Measurements from ENCODE around the gene TAF1C. TPM values are rescaled to one million over a fixed set of nuclear protein-coding genes. Genes with fewer than 3 reads are reported as not detected.

TAF1C gene
- total and polyA plus RNA-seq, 10 of the 15 experiments (the other 5 are each of a cell fraction or from before 2014, with no cell fraction given) = 0.98 to 40.1 (median 15.4) TPM

DNA sequence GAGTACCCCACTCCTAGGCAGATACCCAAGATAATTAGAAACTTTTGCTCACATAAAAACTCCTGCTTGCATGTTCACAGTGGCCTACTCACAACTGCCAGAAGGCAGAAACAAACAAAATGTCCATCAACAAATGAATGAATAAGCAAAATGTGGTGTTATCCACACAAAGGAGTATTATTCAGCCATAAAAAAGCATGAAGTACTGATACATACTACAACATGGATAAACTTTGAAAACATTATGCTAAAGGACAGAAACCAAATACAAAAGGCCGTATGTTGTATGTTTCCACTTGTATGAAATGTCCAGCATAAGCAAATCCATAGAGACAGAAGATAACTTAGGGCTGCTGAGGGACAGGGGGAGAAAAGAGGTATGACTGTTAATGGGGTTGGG, 43.8 kb downstream of the TAF1C start (continued):
- TF ChIP-seq, protein P1, sequence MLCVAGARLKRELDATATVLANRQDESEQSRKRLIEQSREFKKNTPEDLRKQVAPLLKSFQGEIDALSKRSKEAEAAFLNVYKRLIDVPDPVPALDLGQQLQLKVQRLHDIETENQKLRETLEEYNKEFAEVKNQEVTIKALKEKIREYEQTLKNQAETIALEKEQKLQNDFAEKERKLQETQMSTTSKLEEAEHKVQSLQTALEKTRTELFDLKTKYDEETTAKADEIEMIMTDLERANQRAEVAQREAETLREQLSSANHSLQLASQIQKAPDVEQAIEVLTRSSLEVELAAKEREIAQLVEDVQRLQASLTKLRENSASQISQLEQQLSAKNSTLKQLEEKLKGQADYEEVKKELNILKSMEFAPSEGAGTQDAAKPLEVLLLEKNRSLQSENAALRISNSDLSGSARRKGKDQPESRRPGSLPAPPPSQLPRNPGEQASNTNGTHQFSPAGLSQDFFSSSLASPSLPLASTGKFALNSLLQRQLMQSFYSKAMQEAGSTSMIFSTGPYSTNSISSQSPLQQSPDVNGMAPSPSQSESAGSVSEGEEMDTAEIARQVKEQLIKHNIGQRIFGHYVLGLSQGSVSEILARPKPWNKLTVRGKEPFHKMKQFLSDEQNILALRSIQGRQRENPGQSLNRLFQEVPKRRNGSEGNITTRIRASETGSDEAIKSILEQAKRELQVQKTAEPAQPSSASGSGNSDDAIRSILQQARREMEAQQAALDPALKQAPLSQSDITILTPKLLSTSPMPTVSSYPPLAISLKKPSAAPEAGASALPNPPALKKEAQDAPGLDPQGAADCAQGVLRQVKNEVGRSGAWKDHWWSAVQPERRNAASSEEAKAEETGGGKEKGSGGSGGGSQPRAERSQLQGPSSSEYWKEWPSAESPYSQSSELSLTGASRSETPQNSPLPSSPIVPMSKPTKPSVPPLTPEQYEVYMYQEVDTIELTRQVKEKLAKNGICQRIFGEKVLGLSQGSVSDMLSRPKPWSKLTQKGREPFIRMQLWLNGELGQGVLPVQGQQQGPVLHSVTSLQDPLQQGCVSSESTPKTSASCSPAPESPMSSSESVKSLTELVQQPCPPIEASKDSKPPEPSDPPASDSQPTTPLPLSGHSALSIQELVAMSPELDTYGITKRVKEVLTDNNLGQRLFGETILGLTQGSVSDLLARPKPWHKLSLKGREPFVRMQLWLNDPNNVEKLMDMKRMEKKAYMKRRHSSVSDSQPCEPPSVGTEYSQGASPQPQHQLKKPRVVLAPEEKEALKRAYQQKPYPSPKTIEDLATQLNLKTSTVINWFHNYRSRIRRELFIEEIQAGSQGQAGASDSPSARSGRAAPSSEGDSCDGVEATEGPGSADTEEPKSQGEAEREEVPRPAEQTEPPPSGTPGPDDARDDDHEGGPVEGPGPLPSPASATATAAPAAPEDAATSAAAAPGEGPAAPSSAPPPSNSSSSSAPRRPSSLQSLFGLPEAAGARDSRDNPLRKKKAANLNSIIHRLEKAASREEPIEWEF (IDR thresholded peaks at IDR 0.05; ENCODE audit: insufficient replicate concordance, low read depth, low read length) = no peak
- no peak for TF ChIP-seq KLF5 (IDR thresholded peaks at IDR 0.05; ENCODE audit: partially characterized antibody)
- no peak for TF ChIP-seq DPF2 (IDR thresholded peaks at IDR 0.05)
- no peak for TF ChIP-seq POU2F2 (IDR thresholded peaks at IDR 0.05; ENCODE audit: borderline replicate concordance, low read depth, low read length)
- no peak for TF ChIP-seq ESRRA (IDR thresholded peaks at IDR 0.05; ENCODE audit: low read length)
- no peak for TF ChIP-seq FOXK2 (IDR thresholded peaks at IDR 0.05)
- no peak for TF ChIP-seq BMI1 (IDR thresholded peaks at IDR 0.05; ENCODE audit: borderline replicate concordance)
- no peak for TF ChIP-seq HDGF (IDR thresholded peaks at IDR 0.05)
- no peak for TF ChIP-seq NFYB (IDR thresholded peaks at IDR 0.05; ENCODE audit: insufficient read depth, low read depth, low read length)
- no peak for TF ChIP-seq PAX5 (IDR thresholded peaks at IDR 0.05; ENCODE audit: borderline replicate concordance, low read depth, low read length)
